ENCODE results near the gene SLF2.

The SLF2 gene

DNA sequence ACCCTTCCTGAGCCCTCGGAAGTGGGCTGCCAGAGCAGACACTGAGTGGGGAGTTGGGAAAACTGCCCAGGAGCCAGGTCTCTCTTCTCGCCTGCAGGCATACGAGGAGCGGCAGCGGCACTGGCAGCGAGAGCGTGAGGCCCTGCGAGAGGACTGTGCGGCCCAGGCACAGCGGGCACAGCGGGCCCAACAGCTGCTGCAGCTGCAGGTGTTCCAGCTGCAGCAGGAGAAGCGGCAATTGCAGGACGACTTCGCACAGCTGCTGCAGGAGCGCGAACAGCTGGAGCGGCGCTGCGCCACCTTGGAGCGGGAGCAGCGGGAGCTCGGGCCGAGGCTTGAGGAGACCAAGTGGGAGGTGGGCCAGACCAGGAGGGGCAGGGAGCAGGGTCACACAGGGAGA, 92.6 kb downstream of the SLF2 start:
- TF ChIP-seq, protein P1, sequence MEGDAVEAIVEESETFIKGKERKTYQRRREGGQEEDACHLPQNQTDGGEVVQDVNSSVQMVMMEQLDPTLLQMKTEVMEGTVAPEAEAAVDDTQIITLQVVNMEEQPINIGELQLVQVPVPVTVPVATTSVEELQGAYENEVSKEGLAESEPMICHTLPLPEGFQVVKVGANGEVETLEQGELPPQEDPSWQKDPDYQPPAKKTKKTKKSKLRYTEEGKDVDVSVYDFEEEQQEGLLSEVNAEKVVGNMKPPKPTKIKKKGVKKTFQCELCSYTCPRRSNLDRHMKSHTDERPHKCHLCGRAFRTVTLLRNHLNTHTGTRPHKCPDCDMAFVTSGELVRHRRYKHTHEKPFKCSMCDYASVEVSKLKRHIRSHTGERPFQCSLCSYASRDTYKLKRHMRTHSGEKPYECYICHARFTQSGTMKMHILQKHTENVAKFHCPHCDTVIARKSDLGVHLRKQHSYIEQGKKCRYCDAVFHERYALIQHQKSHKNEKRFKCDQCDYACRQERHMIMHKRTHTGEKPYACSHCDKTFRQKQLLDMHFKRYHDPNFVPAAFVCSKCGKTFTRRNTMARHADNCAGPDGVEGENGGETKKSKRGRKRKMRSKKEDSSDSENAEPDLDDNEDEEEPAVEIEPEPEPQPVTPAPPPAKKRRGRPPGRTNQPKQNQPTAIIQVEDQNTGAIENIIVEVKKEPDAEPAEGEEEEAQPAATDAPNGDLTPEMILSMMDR (conservative IDR thresholded peaks at IDR 0.05) = no peak
- TF ChIP-seq ZFX (IDR thresholded peaks at IDR 0.05) = no peak
- H3K27ac ChIP-seq = no peak overlapping the region

DNA sequence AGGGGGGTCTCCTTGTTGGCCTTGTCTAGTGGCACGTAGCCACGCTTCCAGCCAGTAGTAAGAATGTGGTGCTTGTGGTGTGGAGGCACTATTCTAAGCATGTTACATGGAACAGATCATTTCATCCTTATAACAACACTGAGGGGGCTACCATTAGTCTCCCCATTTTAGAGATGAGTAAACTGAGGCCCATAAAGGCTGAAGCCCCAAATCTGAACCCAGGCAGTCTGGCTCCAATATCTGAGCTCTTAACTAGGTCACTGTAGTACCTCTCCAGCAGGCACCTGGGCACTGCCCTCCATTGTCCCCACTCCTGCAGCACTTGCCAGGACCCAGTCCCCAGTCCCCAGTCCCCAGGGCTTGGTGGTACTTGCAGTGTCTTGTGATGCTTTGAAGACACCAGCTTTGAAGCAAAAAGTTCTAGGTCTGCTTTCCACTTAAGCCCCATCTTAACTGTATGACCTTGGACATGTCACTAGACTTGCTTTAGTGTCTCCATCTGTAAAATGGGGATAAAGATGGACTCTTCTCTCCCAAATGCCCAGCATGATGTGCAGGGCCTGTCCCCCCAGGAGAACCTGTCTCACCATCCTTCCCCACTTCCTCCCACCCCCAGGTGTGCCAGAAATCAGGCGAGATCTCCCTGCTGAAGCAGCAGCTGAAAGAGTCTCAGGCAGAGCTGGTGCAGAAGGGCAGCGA, 93.3 kb downstream of the SLF2 start:
- H3K27ac ChIP-seq = no peak overlapping the region
- no peak for TF ChIP-seq ZFX (IDR thresholded peaks at IDR 0.05)
- TF ChIP-seq, protein P1 (conservative IDR thresholded peaks at IDR 0.05) = no peak

DNA sequence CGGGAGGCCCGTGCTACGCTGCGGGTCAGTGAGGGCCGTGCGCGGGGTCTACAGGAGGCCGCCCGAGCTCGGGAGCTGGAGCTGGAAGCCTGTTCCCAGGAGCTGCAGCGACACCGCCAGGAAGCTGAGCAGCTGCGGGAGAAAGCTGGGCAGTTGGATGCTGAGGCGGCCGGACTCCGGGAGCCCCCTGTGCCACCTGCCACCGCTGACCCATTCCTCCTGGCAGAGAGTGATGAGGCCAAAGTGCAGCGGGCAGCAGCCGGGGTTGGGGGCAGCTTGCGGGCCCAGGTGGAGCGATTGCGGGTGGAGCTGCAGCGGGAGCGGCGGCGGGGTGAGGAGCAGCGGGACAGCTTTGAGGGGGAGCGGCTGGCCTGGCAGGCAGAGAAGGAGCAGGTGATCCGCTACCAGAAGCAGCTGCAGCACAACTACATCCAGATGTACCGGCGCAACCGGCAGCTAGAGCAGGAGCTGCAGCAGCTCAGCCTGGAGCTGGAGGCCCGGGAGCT, 93.9 kb downstream of the SLF2 start:
- TF ChIP-seq ZFX (IDR thresholded peaks at IDR 0.05) = no peak
- TF ChIP-seq, protein P1 (conservative IDR thresholded peaks at IDR 0.05) = no peak
- H3K27ac ChIP-seq = no peak overlapping the region

DNA sequence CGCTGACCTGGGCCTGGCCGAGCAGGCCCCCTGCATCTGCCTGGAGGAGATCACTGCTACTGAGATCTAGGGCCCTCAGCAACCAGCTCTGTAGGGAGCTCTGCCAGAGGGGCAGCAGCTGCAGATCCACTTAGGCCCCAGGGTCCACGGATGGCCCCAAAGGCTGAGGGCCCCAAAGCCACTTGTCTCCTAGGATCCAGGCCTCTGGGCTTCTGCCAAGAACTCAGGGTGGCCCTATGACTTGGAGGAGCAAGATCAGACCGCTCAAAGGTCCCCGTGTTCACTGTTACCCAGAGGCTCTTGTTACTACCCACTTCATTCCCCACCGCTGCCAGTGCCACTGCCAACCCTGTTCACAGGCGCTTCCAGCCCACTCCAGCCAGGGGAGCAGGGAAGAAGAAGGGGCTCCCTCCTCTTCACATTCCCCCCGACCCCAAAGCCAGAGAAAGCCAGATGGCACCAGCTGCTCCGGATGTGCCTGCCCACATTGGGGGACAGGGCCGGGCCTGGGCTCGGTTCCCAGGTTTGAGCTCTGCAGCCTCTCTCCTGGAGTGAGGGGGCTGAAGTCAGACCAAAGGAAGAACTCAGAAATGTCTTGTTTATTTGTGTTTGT, 94.4 kb downstream of the SLF2 start:
- TF ChIP-seq ZFX (IDR thresholded peaks at IDR 0.05) = no peak
- TF ChIP-seq, protein P1 (conservative IDR thresholded peaks at IDR 0.05) = no peak
- H3K27ac ChIP-seq = no peak overlapping the region

DNA sequence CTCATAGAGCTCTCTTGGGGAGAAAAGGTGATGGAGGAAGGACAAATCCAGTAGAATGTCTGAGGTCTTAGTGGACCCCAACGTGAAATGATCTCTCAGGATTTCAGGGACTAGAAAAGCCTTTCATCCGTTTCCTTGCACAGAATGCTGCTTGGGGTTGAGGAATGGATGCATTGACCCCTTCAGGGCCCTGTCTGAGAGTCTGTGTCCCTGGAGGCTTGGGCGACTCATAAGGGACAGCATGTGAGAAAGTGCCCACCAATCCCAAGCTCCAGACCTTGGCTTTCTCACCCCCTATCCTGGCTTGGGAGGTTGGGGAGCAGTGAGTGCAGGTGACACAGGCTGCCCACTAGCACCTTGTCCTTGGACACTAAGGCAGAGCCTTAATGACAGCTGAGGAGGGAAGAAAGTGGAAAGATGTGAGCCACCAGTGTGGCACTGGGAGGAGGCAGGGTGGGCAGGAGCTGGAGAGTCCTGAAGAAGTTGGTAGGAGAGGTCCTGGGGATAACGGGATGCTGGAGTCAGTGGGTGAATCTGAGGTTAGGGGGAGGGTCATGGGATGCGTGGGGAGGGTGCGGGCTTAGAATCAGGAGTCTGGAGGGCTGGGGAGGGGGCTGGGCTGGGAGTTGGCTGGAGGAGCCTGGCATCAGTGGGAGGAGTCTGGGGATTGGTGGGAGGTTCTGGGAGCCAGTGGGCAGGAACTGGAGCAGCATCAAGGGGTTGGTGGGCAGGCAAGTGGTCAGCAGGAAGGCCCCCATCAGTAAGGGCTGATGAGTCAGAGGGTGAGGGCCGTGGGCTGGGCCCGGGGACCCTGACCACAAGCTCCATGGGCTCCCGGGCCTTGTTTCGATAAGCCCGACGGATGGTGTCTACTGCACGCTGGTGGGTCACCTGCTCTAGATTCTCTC, 95.4 kb downstream of the SLF2 start:
- no peak for TF ChIP-seq ZFX (IDR thresholded peaks at IDR 0.05)
- TF ChIP-seq, protein P1 (conservative IDR thresholded peaks at IDR 0.05) = no peak

DNA sequence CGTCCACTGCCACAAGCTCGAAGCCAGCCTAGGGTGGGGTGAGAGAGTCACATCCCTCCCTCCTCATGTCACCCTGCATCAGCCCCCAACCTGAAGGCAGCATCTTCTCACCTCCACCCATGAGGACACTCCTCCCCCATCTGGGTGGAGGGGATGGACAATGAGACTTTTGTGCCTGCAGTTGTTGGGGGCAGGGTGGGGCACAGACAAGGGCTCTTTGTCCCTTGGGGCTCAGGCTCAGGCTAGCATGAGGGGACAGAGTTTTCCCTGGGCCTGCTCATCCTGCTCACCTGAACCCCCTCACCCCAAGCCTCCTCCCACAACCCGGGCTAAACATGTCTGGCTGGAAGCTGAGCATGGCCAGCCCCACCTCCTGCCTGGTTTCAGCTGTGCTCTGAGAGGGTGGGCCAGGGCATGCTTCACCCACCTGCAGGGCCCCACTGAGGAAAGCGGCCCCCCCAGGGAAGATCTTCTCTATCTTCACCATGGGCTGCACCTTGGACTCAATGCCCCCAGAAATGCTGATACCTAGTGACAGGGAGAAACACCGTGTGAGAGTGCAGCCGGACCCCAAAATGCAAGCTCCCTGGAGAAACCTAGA, 96.2 kb downstream of the SLF2 start:
- TF ChIP-seq ZFX (IDR thresholded peaks at IDR 0.05) = no peak
- TF ChIP-seq, protein P1 (conservative IDR thresholded peaks at IDR 0.05) = no peak
- H3K27ac ChIP-seq = no peak overlapping the region

More for the DNA sequence above, 95.4 kb downstream of the SLF2 start:
- no peak overlapping the region for H3K27ac ChIP-seq

All from C4-2B (cell line).